ENCODE measurements around the gene GSTK1. TPM values are rescaled to one million over a fixed set of nuclear protein-coding genes. Genes with fewer than 3 reads are reported as not detected.

GSTK1 gene
- total RNA-seq, 1 donor from 2014 or later: 278 TPM

DNA sequence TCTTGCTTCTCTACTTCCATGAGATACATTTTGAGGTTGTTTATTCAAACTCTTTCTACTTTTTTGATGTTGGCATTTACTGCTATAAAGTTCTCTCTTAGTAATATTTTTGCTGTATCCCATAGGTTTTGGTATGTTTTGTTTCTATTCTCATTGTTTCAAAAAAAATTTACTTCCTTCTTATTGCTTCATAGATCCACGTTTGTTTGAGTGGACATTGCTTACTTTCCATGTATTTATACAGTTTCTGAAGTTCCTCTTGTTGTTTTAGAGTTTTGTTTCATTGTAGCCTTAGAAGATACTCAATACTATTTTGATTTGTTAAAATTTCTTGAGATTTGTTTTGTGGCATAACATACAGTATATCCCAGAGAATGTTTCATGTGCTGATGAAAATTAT, 27.7 kb upstream of the GSTK1 start:
- ATAC-seq (no peak), DNase-seq (ENCODE audit: missing footprints) (no peak)
- intact Hi-C loops (cut with DNase I): no loop called here

DNA sequence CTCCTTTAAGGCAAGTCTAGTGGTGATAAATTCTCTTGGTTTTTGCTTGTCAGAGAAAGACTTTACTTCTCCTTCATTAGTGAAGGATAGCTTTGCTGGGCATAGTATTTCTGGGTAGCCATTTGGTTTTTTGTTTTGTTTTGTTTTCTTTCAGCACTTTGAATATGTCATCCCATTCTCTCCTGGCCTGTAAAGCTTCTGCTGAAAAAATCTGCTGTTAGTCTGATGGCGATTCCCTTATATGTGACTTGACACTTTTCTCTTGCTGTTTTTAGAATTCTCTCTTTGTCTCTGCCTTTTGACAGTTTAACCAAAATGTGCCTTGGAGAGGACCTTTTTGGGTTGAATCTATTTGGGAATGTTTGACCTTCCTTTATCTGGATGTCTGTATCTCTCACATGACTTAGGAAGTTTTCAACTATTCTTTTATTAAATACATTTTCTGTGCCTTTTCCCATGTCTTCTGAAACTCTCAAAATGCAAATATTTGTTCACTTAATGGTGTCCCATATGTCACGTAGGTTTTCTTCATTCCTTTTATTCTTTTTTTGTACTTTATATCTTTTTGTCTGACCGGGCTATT, 26.7 kb upstream of the GSTK1 start:
- DNase-seq (ENCODE audit: missing footprints) (no peak), ATAC-seq (no peak)
- intact Hi-C loops (cut with DNase I): no loop called here

DNA sequence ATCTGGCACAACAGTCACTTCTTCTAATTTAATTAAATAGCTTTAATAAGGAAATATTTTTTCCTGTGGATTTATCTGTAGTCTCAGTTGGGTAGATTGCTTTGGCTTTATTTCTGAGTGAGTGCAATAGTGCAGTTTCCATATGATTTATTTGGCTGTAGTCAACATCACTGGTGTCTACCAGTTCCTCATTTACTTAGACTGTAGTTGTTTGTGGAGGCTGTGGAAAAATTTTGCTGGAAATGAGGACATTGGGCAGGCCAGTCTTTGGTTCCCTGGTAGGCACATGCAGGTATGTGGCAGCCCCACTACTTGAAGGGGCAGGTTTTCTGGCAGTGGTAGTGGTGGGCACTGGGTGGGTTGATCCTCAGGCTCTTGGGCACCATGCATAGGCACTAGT, 25.9 kb upstream of the GSTK1 start:
- DNase-seq (ENCODE audit: missing footprints) (no peak), ATAC-seq (no peak)
- intact Hi-C loops (cut with DNase I): no loop called here

DNA sequence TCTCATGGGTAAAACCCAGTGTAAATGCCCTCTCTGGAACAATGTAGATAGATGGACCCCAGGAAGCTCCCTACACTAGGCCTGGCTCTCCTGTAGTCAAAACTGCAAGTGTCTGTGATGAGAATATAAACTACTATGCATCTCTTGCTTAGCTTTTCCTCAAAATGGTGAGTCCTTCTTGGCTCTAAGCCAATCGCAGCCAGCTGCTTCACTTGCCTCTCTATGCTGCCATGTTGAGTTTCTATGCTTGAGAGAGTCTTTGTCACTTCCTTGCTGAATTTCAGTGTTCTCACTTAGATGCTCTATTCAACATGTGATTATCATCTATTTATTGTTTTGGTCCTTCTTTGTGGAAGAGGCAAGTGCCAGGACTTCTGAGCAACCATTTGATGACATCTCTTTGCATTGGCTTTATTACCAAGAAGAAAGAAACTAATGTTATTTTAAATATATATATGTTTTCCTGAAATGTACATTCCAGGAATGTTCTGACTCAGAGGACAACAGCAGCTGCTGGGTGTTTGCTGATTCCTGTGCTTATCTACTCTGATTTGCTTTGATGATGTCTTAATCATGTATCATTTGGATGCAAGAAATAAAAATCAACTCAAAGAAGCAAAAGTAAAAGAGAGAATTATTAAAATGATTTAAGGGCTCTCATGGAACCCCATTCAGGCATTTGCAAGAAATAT, 24.8 kb upstream of the GSTK1 start:
- intact Hi-C loops (cut with DNase I): no loop called here
- ATAC-seq: no peak
- DNase-seq (ENCODE audit: missing footprints): no peak

DNA sequence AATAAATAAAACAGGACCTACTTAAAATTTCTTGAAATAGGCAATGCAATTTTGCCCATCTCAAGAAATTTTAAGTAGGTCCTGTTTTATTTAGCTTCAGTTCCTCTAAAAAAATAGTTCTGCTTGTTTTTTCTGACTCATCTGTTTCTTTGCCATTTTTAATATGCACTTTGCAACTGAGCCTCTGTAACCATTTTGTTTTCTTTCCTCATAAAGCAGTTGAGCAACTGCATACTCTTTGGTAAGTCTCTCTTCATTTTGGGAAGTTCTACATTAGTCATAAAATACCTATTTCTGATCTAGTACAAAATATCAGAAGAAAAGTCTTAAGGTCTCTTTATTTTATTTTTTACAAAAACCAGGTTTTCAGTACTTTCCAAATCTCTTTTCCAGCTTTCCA, 23.4 kb upstream of the GSTK1 start:
- no peak for DNase-seq (ENCODE audit: missing footprints)
- intact Hi-C loops (cut with DNase I): loop anchor here (1.0 to 5.0 kb wide), 3 partner anchors 47 to 177 kb away; partner anchors contain the start of gene CASP2
- ATAC-seq: peak; percentile 56

DNA sequence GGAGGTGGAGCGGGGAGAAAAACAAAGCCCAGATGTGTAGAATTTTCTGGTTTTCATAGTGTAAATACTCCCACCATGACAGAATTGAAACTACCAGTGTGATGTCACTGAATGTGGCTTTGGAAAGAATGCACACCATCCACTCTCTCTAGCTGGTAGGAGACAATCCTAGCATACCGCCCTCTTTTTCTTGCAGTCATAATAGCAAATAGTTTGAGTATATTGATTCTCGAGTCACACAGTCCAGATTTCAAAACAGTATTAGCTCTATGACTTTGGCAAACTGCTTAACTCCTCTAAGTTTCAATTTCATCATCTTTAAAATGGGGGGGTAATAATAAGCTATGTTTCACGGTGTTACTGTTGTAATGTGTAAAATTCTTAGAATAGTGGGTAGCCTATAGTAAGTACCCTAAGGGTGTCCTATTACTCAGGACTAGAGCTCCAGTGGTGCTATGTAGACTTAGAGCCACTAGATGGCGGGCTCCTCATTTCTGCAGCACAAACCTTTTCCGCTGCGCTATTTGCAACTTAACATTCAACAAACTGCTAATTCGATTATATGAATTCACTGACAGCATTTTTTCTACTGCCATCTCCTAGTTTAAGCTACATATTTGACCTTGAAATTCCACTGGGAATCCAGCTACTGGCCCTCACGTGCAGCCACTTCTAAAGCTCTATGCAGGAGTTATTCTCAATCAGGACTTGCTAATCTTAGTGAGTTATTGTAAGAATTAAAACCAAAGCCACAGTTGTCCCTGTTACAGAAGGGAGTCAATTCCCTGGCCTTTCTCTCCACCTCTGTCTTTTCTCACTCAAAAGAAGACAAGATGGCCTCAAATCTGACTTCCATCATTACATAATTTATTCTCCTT, 22.7 kb upstream of the GSTK1 start:
- peak; percentile 63 for DNase-seq (ENCODE audit: missing footprints)
- peak; percentile 91 for ATAC-seq
- intact Hi-C loops (cut with DNase I): loop anchor here (1.0 to 5.0 kb wide), 3 partner anchors 47 to 176 kb away; partner anchors contain the start of gene CASP2

DNA sequence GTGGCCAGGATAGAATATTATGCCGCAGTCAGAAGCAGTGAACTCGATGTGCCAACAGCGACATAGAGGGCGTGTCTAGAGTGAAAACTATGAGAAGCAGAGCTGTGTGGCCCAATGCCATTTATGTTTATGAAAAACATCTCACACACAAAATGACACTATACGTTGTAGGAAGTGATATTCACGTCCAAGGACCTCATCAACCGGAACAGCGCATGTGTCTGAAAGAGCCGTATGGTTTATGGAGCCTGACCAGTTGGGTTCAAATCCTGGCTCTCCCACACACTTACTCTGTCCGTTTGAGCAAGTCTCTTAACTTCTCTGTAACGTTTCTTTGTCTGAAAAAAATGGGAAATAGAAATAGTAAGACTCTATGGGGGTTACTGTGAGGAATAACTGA, 20.9 kb upstream of the GSTK1 start:
- DNase-seq (ENCODE audit: missing footprints) (no peak), ATAC-seq (no peak)
- intact Hi-C loops (cut with DNase I): loop anchor here (5.0 kb wide), 1 partner anchor 45 kb away; the partner anchor contains the start of gene CASP2

DNA sequence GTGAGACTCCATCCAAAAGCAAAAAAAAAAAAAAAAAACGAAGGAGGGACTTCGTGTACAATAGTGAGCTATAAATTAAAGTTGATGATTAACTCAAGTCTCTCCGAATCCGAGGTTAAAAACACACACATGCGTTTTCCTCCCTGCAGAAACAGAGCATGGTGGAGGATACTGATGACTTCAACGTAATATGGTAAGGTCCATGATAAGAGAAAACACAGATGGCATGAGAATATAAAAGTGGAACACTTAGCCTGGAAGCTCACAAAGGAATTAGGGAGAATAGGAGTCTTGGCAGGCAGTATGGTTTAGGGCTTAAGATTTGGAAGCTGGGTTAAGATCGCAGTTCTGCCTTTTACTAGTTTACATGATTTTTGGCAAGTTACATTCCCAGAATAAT, 20.1 kb upstream of the GSTK1 start:
- ATAC-seq (no peak), DNase-seq (ENCODE audit: missing footprints) (no peak)
- intact Hi-C loops (cut with DNase I): loop anchor here (5.0 kb wide), 1 partner anchor 44 kb away; the partner anchor contains the start of gene CASP2

DNA sequence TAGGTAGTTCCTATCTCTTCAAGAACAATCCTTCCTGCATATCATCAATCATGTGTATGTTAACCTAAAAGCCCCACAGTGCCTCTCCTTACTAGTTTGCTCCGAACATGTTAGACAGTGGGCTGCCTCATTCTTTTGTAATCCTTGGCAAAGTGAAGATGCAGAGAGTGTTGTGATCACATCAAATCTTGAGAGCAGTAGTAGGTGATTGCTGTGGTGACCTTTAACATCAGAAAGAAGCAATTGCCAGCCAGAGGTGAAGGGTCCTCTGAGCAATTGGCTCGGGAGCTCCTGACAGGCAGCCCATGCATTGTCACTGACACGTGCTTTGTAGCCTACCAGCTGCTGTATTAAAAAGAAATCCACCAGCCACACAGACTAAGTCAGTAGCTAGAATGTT, 19.6 kb upstream of the GSTK1 start:
- ATAC-seq (no peak), DNase-seq (ENCODE audit: missing footprints) (no peak)
- intact Hi-C loops (cut with DNase I): loop anchor here (5.0 kb wide), 1 partner anchor 44 kb away; the partner anchor contains the start of gene CASP2

DNA sequence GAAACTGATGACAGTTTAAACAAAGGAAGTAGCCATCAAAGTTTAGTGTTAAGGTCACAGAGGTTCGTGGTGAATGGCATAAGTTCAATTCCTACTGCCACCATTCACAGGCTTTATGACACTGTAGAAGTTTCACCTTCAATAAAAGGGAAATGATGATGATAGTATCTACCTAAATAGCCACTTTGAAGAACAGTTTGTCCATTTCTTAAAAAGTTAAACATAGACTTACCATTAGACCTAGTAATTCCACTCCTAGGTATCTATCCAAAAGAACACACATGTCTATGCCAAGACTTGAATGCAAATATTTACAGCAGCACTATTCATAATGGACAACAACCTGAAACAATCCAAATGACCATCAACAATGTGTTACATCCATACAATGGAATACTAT, 18.9 kb upstream of the GSTK1 start:
- intact Hi-C loops (cut with DNase I): loop anchor here (5.0 kb wide), 1 partner anchor 43 kb away; the partner anchor contains the start of gene CASP2
- DNase-seq (ENCODE audit: missing footprints): no peak
- ATAC-seq: no peak

DNA sequence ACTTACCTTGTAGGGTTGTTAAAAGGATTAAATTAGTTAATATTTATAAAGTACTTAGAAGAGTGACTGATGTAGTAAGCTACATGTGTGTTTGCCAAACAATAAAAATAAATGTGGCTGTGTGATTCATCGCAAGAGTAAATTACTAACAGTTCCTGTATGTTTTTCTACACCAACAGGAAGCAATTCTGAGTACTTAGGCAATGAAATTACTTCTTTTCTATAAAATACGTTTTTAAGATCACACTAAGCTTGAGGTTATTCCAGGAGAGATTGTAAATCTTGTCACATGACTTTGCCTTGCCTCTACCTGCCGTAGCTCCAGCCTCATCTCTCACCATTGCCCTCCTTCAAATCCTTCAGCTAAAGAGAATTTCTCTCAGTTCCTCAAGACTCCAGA, 18.1 kb upstream of the GSTK1 start:
- intact Hi-C loops (cut with DNase I): no loop called here
- ATAC-seq: no peak
- DNase-seq (ENCODE audit: missing footprints): no peak

DNA sequence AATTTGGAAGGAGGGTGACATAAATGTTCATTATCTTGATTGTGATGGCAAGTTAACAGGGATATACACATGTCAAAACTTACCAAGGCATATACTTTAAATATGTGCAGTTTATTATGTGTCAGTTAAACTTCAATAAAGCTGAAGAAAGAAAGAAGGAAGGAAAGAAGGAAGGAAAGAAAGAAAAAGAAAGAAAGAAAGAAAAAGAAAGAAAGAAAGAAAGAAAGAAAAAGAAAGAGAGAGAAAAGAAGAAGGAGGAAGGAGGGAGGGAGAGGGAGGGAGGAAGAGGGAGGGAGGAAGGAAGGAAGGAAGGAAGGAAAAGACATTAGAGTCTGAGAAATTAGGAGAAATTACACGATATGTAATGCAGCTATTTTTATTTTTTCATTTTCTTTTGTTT, 15.9 kb upstream of the GSTK1 start:
- intact Hi-C loops (cut with DNase I): no loop called here
- no peak for ATAC-seq
- DNase-seq (ENCODE audit: missing footprints): no peak

DNA sequence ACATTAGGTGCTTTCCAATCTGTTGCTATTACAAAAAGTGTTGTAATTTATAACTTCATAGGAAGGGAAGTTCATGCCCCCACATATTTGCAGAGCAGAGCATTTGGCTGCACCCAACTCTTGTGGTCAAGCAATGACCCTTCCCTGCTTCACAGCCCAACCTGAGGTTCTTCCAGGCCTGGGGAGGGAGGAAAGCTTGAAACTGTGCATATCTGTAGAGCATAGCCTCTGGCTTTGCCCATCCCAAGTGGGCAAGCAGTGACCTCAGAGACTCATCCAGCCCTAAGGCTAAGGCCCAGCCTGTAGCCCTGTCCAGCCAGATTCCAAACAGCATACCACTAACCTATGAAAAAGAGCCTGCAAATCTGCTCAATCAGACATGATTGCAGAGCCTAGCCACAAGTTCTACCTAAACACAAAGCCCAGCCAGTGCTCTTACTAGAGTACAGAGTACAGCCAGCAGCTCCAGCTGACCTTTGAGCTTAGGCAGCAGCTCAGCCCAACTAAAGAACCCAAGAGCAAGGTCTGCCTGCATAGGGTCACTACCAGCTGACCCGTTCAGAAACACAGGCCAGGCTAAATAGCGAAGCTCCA, 14.4 kb upstream of the GSTK1 start:
- intact Hi-C loops (cut with DNase I): no loop called here
- ATAC-seq (no peak), DNase-seq (ENCODE audit: missing footprints) (no peak)

DNA sequence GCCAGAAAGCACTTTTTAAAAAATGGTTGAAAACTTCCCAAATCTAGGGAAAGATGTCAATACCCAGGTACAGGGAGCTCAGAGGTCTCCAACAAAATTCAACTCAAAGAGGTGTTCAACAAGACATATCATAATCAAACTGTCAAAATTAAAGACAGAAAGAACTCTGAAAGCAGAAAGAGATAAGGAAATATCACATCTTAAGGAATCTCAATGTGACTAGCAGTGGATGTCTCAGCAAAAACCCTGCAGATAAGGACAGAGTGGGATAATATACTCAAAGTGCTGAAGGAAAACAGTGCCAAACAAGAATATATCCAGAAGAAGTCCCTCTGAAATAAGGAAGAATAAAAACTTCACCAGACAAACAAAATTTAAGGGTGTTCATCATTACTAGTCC, 13.0 kb upstream of the GSTK1 start:
- DNase-seq (ENCODE audit: missing footprints) (no peak), ATAC-seq (no peak)
- intact Hi-C loops (cut with DNase I): no loop called here

DNA sequence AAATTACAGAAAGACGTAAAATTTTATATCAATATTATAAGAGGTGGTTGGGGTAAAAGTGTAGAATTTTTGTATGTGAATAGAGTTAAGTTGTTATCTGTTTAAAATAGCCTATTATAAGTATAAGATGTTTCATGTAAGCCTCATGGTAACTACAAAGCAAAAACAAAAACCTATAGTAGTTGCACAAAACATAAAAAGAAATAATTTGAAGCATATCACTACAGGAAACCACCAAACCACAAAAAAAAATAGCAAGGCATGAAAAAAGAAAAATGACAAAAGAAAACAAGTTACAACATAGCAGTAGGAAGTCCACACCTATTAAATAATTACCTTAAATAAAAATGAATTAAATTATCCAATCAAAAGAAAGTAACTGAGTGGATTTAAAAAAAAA, 12.4 kb upstream of the GSTK1 start:
- intact Hi-C loops (cut with DNase I): no loop called here
- ATAC-seq: no peak
- DNase-seq (ENCODE audit: missing footprints): no peak

DNA sequence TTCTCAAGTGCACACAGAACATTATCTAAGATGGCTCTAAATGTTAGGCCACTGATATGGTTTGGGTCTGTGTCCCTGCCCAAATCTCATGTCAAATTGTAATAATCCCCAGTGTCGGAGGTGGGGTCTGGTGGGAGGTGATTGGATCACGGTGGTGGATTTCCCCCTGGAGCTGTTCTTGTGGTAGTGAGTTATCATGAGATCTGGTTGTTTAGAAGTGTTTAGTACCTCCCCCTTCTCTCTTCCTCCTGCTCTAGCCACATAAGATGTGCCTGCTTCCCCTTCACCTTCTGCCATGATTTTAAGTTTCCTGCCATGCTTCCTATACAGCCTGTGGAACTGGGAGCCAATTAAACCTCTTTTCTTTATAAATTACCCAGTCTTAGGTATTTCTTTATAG, 11.2 kb upstream of the GSTK1 start:
- no peak for DNase-seq (ENCODE audit: missing footprints)
- no peak for ATAC-seq
- intact Hi-C loops (cut with DNase I): no loop called here

DNA sequence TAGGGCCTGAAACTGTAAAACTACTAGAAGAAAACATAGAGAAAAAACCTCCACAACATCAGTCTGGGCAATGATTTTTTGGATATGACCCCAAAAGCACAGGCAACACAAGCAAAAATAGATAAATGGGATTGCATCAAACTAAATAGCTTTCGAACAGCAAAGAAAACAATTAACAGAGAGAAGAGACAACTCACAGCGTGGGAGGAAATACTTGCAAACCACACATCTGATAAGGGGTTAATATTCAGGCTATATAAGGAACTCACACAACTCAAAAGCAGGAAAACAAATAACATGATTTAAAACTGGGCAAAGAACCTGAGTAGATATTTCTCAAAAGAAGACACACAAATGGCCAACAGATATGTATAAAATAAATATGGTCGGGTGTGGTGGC, 7.7 kb upstream of the GSTK1 start:
- intact Hi-C loops (cut with DNase I): no loop called here
- ATAC-seq (no peak), DNase-seq (ENCODE audit: missing footprints) (no peak)

DNA sequence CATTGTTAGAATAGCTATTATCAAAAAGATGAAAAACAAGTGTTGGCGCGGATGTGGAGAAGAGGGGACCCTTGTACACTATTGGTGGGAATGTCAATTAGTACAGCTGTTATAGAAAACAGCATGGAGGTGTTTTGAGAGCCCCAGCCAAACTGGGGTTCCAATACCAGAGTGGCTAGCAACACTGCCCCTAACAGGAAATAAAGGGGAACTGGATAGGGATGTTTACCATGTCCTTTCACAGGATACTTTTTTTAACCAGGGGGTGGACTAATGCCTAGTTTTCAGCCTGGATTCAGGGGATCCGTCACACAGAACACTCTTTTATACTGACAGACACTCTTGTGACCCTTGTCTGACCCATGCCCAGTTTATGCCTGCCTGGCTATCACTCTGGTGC, 6.9 kb upstream of the GSTK1 start:
- intact Hi-C loops (cut with DNase I): no loop called here
- DNase-seq (ENCODE audit: missing footprints) (no peak), ATAC-seq (no peak)

DNA sequence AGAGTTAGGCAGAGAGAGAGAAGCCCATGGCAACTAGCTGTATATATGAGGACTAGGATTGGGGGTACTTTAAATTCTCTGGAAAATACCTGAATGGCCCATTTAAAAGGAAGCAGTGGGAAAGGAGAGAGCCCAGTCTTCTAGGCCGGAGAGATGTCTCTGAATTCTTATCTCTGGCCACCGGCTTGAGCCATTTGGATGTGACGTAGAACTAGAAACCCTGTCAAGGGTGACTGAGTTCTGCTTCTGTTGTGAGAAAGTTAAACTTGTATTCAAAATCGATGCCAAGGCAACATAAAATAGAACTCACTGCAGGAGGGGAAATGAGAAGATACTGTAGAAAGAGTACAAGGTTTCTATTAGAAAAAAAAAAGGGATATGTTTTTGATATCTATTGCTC, 6.3 kb upstream of the GSTK1 start:
- DNase-seq (ENCODE audit: missing footprints) (no peak), ATAC-seq (no peak)
- intact Hi-C loops (cut with DNase I): no loop called here

Data from Right ventricle myocardium inferior (tissue), 1 donor.